HEK293 (cell line): ENCODE measurements around the gene NSUN3.

ENCODE experiments used
- CTCF ChIA-PET: fragments of 350-600 bp; formaldehyde crosslinking; extraction: SDS; loops from one replicate; lab custom pipeline; 2021; ENCODE audit warnings: antibody characterized with exemption; lab: Yijun Ruan, JAX
- POLR2A ChIA-PET: fragments of 300-600 bp; formaldehyde crosslinking; extraction: SDS; loops from one replicate; lab custom pipeline; 2020; ENCODE audit warnings: antibody characterized with exemption, inconsistent platforms; lab: Yijun Ruan, JAX
- H3K27ac ChIP-seq: fragments of 200-500 bp; sonication (Bioruptor generic); 2 replicates; pipeline ENCODE4 v1.5.1; 2014; ENCODE audit warnings: low read depth, low read length, control low read depth, inconsistent platforms; ENCODE audit errors: extremely low read depth
- H3K36me3 ChIP-seq, 2 experiments: fragments of 200-500 bp in 1 of 2; sonication (Bioruptor generic) in 1 of 2; 1 replicate in 1 of 2; 2 replicates in 1 of 2; pipeline ENCODE4 v1.5.1; 2014 to 2017; ENCODE audit warnings: inconsistent platforms in 2 of 2, low read length in 2 of 2; ENCODE audit not compliant: control insufficient read depth in 2 of 2, insufficient read depth in 1 of 2
- H3K4me1 ChIP-seq: fragments of 200-500 bp; sonication (Bioruptor generic); 2 replicates; pipeline ENCODE4 v1.5.1; 2014; ENCODE audit warnings: mild to moderate bottlenecking, low read length, inconsistent platforms; ENCODE audit not compliant: control insufficient read depth, insufficient read depth
- H3K4me3 ChIP-seq: 2 replicates; pipeline ENCODE4 v1.5.1; 2011; ENCODE audit warnings: low read depth, mild to moderate bottlenecking, control low read depth, low read length, moderate library complexity
- H3K9me3 ChIP-seq: fragments of 200-500 bp; sonication (Bioruptor generic); 2 replicates; pipeline ENCODE4 v1.5.1; 2014; ENCODE audit warnings: low read depth, low read length, inconsistent platforms; ENCODE audit not compliant: control insufficient read depth, insufficient read depth
- BCL11A ChIP-seq: fragments of 450-650 bp; formaldehyde crosslinking; IDR thresholded peaks from 2 replicates; pipeline ENCODE4 v1.5.1; 2016; ENCODE audit warnings: low read depth, missing biosample characterization, missing genetic modification characterization
- GLI4 ChIP-seq: fragments of 450-650 bp; formaldehyde crosslinking; IDR thresholded peaks from 2 replicates; pipeline ENCODE4 v1.5.1; 2016; ENCODE audit warnings: missing biosample characterization, missing genetic modification characterization
- KLF16 ChIP-seq: fragments of 450-650 bp; formaldehyde crosslinking; IDR thresholded peaks from 2 replicates; pipeline ENCODE4 v1.5.1; 2017; ENCODE audit warnings: missing biosample characterization, missing genetic modification characterization
- YY1 ChIP-seq: fragments of 450-650 bp; formaldehyde crosslinking; IDR thresholded peaks from 2 replicates; pipeline ENCODE4 v1.5.1; 2018; ENCODE audit warnings: missing biosample characterization, missing genetic modification characterization
- ZBTB1 ChIP-seq: fragments of 450-650 bp; formaldehyde crosslinking; IDR thresholded peaks from 2 replicates; pipeline ENCODE4 v1.5.1; 2016; ENCODE audit warnings: missing biosample characterization, missing genetic modification characterization
- ZBTB17 ChIP-seq: fragments of 450-650 bp; formaldehyde crosslinking; IDR thresholded peaks from 2 replicates; pipeline ENCODE4 v1.5.1; 2016; ENCODE audit warnings: missing biosample characterization, missing genetic modification characterization
- ZBTB8A ChIP-seq: fragments of 450-650 bp; formaldehyde crosslinking; IDR thresholded peaks from 2 replicates; pipeline ENCODE4 v1.5.1; 2016; ENCODE audit warnings: missing biosample characterization, missing genetic modification characterization
- ZFHX2 ChIP-seq: fragments of 450-650 bp; formaldehyde crosslinking; conservative IDR thresholded peaks from 2 replicates; pipeline ENCODE4 v1.5.1; 2016; ENCODE audit warnings: missing biosample characterization, missing genetic modification characterization
- ZNF274 ChIP-seq, 2 experiments: fragments of 200-500 bp in 1 of 2; fragments of 450-650 bp in 1 of 2; sonication (Bioruptor generic) in 1 of 2; formaldehyde crosslinking in 1 of 2; IDR thresholded peaks; 2 replicates each; pipeline versions ENCODE4 v1.5.1 to v1.6.1; 2014 to 2016; ENCODE audit warnings: borderline replicate concordance in 1 of 2, inconsistent platforms in 1 of 2, low read length in 1 of 2, missing biosample characterization in 1 of 2, missing genetic modification characterization in 1 of 2
- ZNF341 ChIP-seq: fragments of 450-650 bp; formaldehyde crosslinking; IDR thresholded peaks from 2 replicates; pipeline ENCODE4; 2016; ENCODE audit warnings: low read depth, missing biosample characterization, missing genetic modification characterization
- ZNF510 ChIP-seq: fragments of 450-650 bp; formaldehyde crosslinking; IDR thresholded peaks from 2 replicates; pipeline ENCODE4 v1.5.1; 2018; ENCODE audit warnings: mild to moderate bottlenecking, missing genetic modification characterization, missing biosample characterization; ENCODE audit not compliant: insufficient replicate concordance
- ZNF514 ChIP-seq: fragments of 450-650 bp; formaldehyde crosslinking; IDR thresholded peaks from 2 replicates; pipeline ENCODE4 v1.5.1; 2016; ENCODE audit warnings: missing biosample characterization, missing genetic modification characterization
- ZNF549 ChIP-seq: fragments of 450-650 bp; IDR thresholded peaks from 2 replicates; pipeline ENCODE4 v1.5.1; 2018; ENCODE audit warnings: missing biosample characterization, missing genetic modification characterization, mild to moderate bottlenecking, inconsistent platforms, moderate library complexity
- ZNF610 ChIP-seq: fragments of 450-650 bp; formaldehyde crosslinking; IDR thresholded peaks from 2 replicates; pipeline ENCODE4 v1.5.1; 2016; ENCODE audit warnings: missing biosample characterization, missing genetic modification characterization, borderline replicate concordance
- ZNF677 ChIP-seq: fragments of 450-650 bp; IDR thresholded peaks from 2 replicates; pipeline ENCODE4 v1.5.0; 2018; ENCODE audit warnings: missing biosample characterization, mild to moderate bottlenecking, missing genetic modification characterization, moderate library complexity
- ZNF792 ChIP-seq: fragments of 450-650 bp; formaldehyde crosslinking; IDR thresholded peaks from 2 replicates; pipeline ENCODE4 v1.5.1; 2016; ENCODE audit warnings: missing biosample characterization, missing genetic modification characterization
- ZNF830 ChIP-seq: fragments of 450-650 bp; IDR thresholded peaks from 2 replicates; pipeline ENCODE4 v1.5.0; 2018; ENCODE audit warnings: missing biosample characterization, missing genetic modification characterization, low read depth, mild to moderate bottlenecking, moderate library complexity
- ZSCAN16 ChIP-seq: fragments of 450-650 bp; formaldehyde crosslinking; IDR thresholded peaks from 2 replicates; pipeline ENCODE4 v1.5.1; 2016; ENCODE audit warnings: missing biosample characterization, missing genetic modification characterization
- TF ChIP-seq, protein P1 (sequence below): fragments of 450-650 bp; formaldehyde crosslinking; IDR thresholded peaks from 2 replicates; pipeline ENCODE4 v1.5.1; 2016; ENCODE audit warnings: missing biosample characterization, missing genetic modification characterization
- TF ChIP-seq, protein P2 (sequence below): fragments of 450-650 bp; formaldehyde crosslinking; IDR thresholded peaks from 2 replicates; pipeline ENCODE4 v1.5.1; 2016; ENCODE audit warnings: missing biosample characterization, missing genetic modification characterization
- TF ChIP-seq, protein P3 (sequence below): fragments of 450-650 bp; formaldehyde crosslinking; IDR thresholded peaks from 2 replicates; pipeline ENCODE4 v1.5.1; 2017; ENCODE audit warnings: missing biosample characterization, missing genetic modification characterization
- TF ChIP-seq, protein P4 (sequence below): fragments of 450-650 bp; formaldehyde crosslinking; IDR thresholded peaks from 2 replicates; pipeline ENCODE4 v1.5.1; 2016; ENCODE audit warnings: missing biosample characterization, missing genetic modification characterization, borderline replicate concordance

Gene NSUN3

DNA sequence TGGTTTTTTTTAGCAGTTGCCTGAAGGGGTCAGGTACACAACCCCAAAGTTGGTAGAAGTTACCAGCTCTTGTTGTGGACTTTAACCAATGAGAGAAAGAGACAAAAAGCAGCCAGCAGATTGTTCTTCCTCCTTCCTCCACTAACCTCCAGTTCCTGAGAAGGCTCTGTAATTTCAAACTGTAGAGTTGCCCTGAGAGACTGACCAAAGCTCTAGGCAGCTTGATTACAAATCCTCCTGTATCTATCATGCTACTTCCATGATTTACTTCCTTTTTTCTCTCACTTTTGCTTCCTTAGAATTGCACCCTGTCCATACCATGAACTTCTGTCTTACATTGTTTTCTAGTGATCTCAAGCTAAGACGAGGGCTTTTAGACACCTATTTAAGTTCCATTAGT lies 29.2 kb downstream of the NSUN3 start:
- H3K36me3 ChIP-seq = peaks cover 6 to 35% of the 10 kb centered on the region in 2 experiments; a peak in 2 of 3 replicates
- CTCF ChIA-PET = no interaction called here
- H3K27ac ChIP-seq = no peak overlapping the region
- no peaks in the 10 kb centered on the region for H3K9me3 ChIP-seq
- TF ChIP-seq ZNF341 (tag by site-specific recombination) (no peak), BCL11A (tag by site-specific recombination) (no peak), ZBTB1 (tag by site-specific recombination) (no peak), ZFHX2 (no peak), ZNF677 (tag by site-specific recombination) (no peak), ZNF792 (no peak), ZNF830 (no peak), KLF16 (tag by site-specific recombination) (no peak), ZSCAN16 (tag by site-specific recombination) (no peak), GLI4 (tag by site-specific recombination) (no peak)
- TF ChIP-seq, all 188 proteins: peak for 0
- POLR2A ChIA-PET = no interaction called here
- Histone ChIP-seq H3K4me1 (no peaks in the 10 kb centered on the region), H3K4me3 (no peak overlapping the region)

DNA sequence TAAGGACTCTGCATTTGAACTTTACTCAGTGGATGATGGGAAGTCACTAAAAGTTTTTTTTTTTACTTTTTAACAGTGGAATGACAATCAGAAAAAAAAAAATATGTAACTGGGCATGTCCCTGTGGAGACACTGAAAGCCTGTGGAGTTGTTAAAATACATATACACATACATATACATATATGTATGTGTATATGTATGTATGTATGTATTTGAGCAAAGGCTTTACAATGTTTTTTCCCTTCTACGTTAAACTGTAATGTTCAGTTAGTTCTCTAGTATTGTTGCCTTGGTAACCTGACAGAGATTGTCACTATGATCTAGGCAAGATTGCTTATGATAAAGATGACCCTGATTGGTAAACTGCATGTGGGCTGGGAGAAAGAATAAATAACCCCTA lies 30.3 kb downstream of the NSUN3 start:
- Histone ChIP-seq H3K4me1 (no peaks in the 10 kb centered on the region), H3K27ac (no peak overlapping the region), H3K36me3 (peaks cover 6 to 38% of the 10 kb centered on the region in 2 experiments; a peak in 2 of 3 replicates)
- TF ChIP-seq ZBTB17 (tag by site-specific recombination) (no peak), YY1 (tag by site-specific recombination) (no peak), ZNF549 (tag by site-specific recombination) (no peak), ZNF610 (tag by site-specific recombination) (no peak), ZNF510 (tag by site-specific recombination) (no peak)
- TF ChIP-seq, protein P1, sequence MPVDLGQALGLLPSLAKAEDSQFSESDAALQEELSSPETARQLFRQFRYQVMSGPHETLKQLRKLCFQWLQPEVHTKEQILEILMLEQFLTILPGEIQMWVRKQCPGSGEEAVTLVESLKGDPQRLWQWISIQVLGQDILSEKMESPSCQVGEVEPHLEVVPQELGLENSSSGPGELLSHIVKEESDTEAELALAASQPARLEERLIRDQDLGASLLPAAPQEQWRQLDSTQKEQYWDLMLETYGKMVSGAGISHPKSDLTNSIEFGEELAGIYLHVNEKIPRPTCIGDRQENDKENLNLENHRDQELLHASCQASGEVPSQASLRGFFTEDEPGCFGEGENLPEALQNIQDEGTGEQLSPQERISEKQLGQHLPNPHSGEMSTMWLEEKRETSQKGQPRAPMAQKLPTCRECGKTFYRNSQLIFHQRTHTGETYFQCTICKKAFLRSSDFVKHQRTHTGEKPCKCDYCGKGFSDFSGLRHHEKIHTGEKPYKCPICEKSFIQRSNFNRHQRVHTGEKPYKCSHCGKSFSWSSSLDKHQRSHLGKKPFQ (tag by site-specific recombination) = no peak
- TF ChIP-seq, all 188 proteins: peak for 0
- Histone ChIP-seq H3K9me3 (no peaks in the 10 kb centered on the region), H3K4me3 (no peak overlapping the region)
- CTCF ChIA-PET = no interaction called here
- POLR2A ChIA-PET = no interaction called here

DNA sequence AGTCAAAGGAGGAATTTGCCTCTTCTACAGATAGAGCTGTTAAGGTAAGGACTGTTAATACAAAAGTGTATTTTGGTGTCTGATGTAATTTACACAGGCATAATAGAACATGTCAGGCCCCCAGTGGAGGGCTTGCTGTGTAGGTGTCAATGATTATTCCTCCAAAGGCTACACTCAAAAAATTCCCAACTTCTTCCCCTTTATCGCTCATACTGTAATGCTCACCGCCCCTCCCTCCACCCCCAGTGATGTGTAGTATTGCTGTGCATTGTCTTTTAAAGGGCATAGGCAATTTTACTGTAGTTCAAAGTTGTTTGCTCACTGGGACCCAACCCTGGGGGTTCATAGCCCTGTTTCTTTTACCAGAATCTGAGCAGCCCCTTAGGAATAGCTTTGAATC lies 32.2 kb downstream of the NSUN3 start:
- TF ChIP-seq ZNF514 (tag by site-specific recombination) (no peak), ZNF274 (IDR thresholded peaks at IDR 0.05; ENCODE audit: low read length) (no peak), ZNF274 (tag by site-specific recombination; IDR thresholded peaks at IDR 0.05; ENCODE audit: borderline replicate concordance) (no peak), ZBTB8A (tag by site-specific recombination) (no peak)
- TF ChIP-seq, protein P2, sequence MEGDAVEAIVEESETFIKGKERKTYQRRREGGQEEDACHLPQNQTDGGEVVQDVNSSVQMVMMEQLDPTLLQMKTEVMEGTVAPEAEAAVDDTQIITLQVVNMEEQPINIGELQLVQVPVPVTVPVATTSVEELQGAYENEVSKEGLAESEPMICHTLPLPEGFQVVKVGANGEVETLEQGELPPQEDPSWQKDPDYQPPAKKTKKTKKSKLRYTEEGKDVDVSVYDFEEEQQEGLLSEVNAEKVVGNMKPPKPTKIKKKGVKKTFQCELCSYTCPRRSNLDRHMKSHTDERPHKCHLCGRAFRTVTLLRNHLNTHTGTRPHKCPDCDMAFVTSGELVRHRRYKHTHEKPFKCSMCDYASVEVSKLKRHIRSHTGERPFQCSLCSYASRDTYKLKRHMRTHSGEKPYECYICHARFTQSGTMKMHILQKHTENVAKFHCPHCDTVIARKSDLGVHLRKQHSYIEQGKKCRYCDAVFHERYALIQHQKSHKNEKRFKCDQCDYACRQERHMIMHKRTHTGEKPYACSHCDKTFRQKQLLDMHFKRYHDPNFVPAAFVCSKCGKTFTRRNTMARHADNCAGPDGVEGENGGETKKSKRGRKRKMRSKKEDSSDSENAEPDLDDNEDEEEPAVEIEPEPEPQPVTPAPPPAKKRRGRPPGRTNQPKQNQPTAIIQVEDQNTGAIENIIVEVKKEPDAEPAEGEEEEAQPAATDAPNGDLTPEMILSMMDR (tag by site-specific recombination) = no peak
- TF ChIP-seq, protein P3, sequence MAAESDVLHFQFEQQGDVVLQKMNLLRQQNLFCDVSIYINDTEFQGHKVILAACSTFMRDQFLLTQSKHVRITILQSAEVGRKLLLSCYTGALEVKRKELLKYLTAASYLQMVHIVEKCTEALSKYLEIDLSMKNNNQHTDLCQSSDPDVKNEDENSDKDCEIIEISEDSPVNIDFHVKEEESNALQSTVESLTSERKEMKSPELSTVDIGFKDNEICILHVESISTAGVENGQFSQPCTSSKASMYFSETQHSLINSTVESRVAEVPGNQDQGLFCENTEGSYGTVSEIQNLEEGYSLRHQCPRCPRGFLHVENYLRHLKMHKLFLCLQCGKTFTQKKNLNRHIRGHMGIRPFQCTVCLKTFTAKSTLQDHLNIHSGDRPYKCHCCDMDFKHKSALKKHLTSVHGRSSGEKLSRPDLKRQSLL (tag by site-specific recombination) = no peak
- TF ChIP-seq, protein P4, sequence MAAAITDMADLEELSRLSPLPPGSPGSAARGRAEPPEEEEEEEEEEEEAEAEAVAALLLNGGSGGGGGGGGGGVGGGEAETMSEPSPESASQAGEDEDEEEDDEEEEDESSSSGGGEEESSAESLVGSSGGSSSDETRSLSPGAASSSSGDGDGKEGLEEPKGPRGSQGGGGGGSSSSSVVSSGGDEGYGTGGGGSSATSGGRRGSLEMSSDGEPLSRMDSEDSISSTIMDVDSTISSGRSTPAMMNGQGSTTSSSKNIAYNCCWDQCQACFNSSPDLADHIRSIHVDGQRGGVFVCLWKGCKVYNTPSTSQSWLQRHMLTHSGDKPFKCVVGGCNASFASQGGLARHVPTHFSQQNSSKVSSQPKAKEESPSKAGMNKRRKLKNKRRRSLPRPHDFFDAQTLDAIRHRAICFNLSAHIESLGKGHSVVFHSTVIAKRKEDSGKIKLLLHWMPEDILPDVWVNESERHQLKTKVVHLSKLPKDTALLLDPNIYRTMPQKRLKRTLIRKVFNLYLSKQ = no peak
- TF ChIP-seq, all 188 proteins: peak for 0
- H3K4me1 ChIP-seq = no peaks in the 10 kb centered on the region
- CTCF ChIA-PET = no interaction called here
- POLR2A ChIA-PET = no interaction called here
- H3K27ac ChIP-seq = no peak overlapping the region
- no peak overlapping the region for H3K4me3 ChIP-seq
- peaks cover 6 to 39% of the 10 kb centered on the region in 2 experiments; a peak in 2 of 3 replicates for H3K36me3 ChIP-seq
- H3K9me3 ChIP-seq = no peaks in the 10 kb centered on the region
